SK-N-SH (cell line): ENCODE data around the gene PHC2. TPM values are rescaled to one million over a fixed set of nuclear protein-coding genes. Genes with fewer than 3 reads are reported as not detected.
A peak's percentile ranks its signal among the peaks of the same experiment; 100 is the strongest.

Source experiments
- CTCF ChIA-PET: fragments of 300-600, 350-600 bp; formaldehyde crosslinking; extraction: SDS; loops from one replicate; lab custom pipeline; 2021; lab: Yijun Ruan, JAX
- POLR2A ChIA-PET: fragments of 350-600 bp; sonication (Branson Sonifier 250); formaldehyde crosslinking; extraction: SDS; loops from one replicate; lab custom pipeline; 2020; ENCODE audit warnings: antibody characterized with exemption, inconsistent platforms; lab: Yijun Ruan, JAX
- DNase-seq: peaks from one replicate; pipeline ENCODE4 v3.0.0; 2012
- H2AFZ ChIP-seq: fragments of 200-600 bp; sonication (generic); 2 replicates; pipeline ENCODE4 v1.8.1; 2016; ENCODE audit warnings: antibody characterized with exemption, mild to moderate bottlenecking, low read depth
- H3F3A ChIP-seq: fragments of 200-600 bp; sonication (generic); replicated peaks from 2 replicates; pipeline ENCODE3; 2016; ENCODE audit warnings: antibody characterized with exemption, mild to moderate bottlenecking; ENCODE audit not compliant: insufficient read depth
- H3K27ac ChIP-seq, 2 experiments: fragments of 200-500 bp in 1 of 2; fragments of 200-600 bp in 1 of 2; sonication (Bioruptor generic) in 1 of 2; sonication (generic), shearing (Covaris generic) in 1 of 2; 2 replicates each; pipeline versions ENCODE4 v1.5.1 to v1.6.1; 2014 to 2016; ENCODE audit warnings: low read depth in 2 of 2, inconsistent platforms in 1 of 2, low read length in 1 of 2, mild to moderate bottlenecking in 1 of 2, mixed read lengths in 1 of 2
- H3K27me3 ChIP-seq: fragments of 200-600 bp; sonication (generic), shearing (Covaris generic); 2 replicates; pipeline ENCODE4 v1.6.1; 2016; ENCODE audit warnings: mixed run types; ENCODE audit not compliant: insufficient read depth
- H3K36me3 ChIP-seq, 2 experiments: fragments of 200-500 bp in 1 of 2; fragments of 200-600 bp in 1 of 2; sonication (Bioruptor generic) in 1 of 2; sonication (generic) in 1 of 2; replicated peaks in 1 of 2; 2 replicates each; pipeline versions ENCODE3 to v1.5.1; 2014 to 2016; ENCODE audit warnings: low read length in 1 of 2, mild to moderate bottlenecking in 1 of 2; ENCODE audit not compliant: insufficient read depth in 2 of 2, control insufficient read depth in 1 of 2
- H3K4me1 ChIP-seq, 2 experiments: fragments of 200-500 bp in 1 of 2; fragments of 200-600 bp in 1 of 2; sonication (Bioruptor generic) in 1 of 2; sonication (generic), shearing (Covaris generic) in 1 of 2; 2 replicates each; pipeline versions ENCODE4 v1.5.1 to v1.6.1; 2014 to 2016; ENCODE audit warnings: low read depth in 1 of 2, low read length in 1 of 2, mixed run types in 1 of 2; ENCODE audit not compliant: insufficient read depth in 2 of 2, control insufficient read depth in 1 of 2
- H3K4me2 ChIP-seq: fragments of 200-600 bp; sonication (generic), shearing (Covaris generic); 2 replicates; pipeline ENCODE4 v1.6.1; 2017; ENCODE audit warnings: mixed run types
- H3K4me3 ChIP-seq, 2 experiments: fragments of 200-500 bp in 1 of 2; fragments of 200-600 bp in 1 of 2; sonication (Bioruptor generic) in 1 of 2; sonication (generic), shearing (Covaris generic) in 1 of 2; 2 replicates each; pipeline versions ENCODE4 v1.5.1 to v1.8.1; 2014 to 2016; ENCODE audit warnings: low read depth in 2 of 2, inconsistent platforms in 1 of 2, low read length in 1 of 2, mild to moderate bottlenecking in 1 of 2, mixed read lengths in 1 of 2, moderate library complexity in 1 of 2
- H3K79me2 ChIP-seq: fragments of 200-600 bp; sonication (generic); 2 replicates; pipeline ENCODE4 v1.8.1; 2017; ENCODE audit warnings: mild to moderate bottlenecking; ENCODE audit not compliant: insufficient read depth
- H3K9ac ChIP-seq: fragments of 200-600 bp; sonication (generic); 2 replicates; pipeline ENCODE4 v1.6.1; 2017; ENCODE audit warnings: mixed run types
- H3K9me2 ChIP-seq: fragments of 200-600 bp; sonication (generic); 2 replicates; pipeline ENCODE4 v1.6.1; 2017; ENCODE audit warnings: mixed run types
- H3K9me3 ChIP-seq: fragments of 200-600 bp; sonication (generic); 2 replicates; pipeline ENCODE4 v1.6.1; 2017; ENCODE audit warnings: mixed run types, mild to moderate bottlenecking, moderate library complexity
- H4K20me1 ChIP-seq: fragments of 200-600 bp; sonication (generic); 2 replicates; pipeline ENCODE4 v1.6.1; 2017; ENCODE audit warnings: mild to moderate bottlenecking, mixed run types; ENCODE audit not compliant: insufficient read depth
- CHD2 ChIP-seq: fragments of 150-350 bp; IDR thresholded peaks from 2 replicates; pipeline ENCODE4 v1.6.1; 2018; ENCODE audit warnings: low read length; ENCODE audit not compliant: partially characterized antibody
- GATA2 ChIP-seq: sonication (generic); formaldehyde crosslinking; IDR thresholded peaks from 2 replicates; pipeline ENCODE4 v1.5.0; 2020; ENCODE audit warnings: mild to moderate bottlenecking, missing genetic modification reagents
- JUND ChIP-seq: IDR thresholded peaks from 2 replicates; pipeline ENCODE4 v1.4.0; 2012
- MEF2A ChIP-seq: IDR thresholded peaks from 2 replicates; pipeline ENCODE4 v1.4.0; 2012; ENCODE audit warnings: low read depth, borderline replicate concordance
- SMC3 ChIP-seq: IDR thresholded peaks from 2 replicates; pipeline ENCODE4 v1.6.1; 2012; ENCODE audit warnings: low read depth, low read length, improper control_type of control experiment
- TAF1 ChIP-seq: IDR thresholded peaks from 2 replicates; pipeline ENCODE4 v1.6.1; 2012; ENCODE audit warnings: low read depth, mild to moderate bottlenecking, low read length, moderate library complexity, borderline replicate concordance
- TCF12 ChIP-seq: IDR thresholded peaks from 2 replicates; pipeline ENCODE4 v1.4.0; 2012
- WGBS: methylation state at CpG from one replicate; pipeline ENCODE4 v1.1.6; 2017; ENCODE audit warnings: low lambda C conversion rate; 5-methylcytosine and 5-hydroxymethylcytosine counted together
- polyA plus RNA-seq, 3 experiments: library from polyadenylated mRNA; depleted of rRNA; stranded (reverse); fragments of >200 nt; gene quantifications; 2 replicates each; pipeline ENCODE4 v1.2.3, GENCODE V29; 2012
- TF ChIP-seq, protein P1 (sequence below): IDR thresholded peaks from 2 replicates; pipeline ENCODE4 v1.4.0; 2012; ENCODE audit warnings: low read depth, borderline replicate concordance
- TF ChIP-seq, protein P2 (sequence below): IDR thresholded peaks from 2 replicates; pipeline ENCODE4 v1.6.1; 2012; ENCODE audit warnings: mild to moderate bottlenecking, low read depth, low read length, moderate library complexity

The PHC2 gene
- polyA plus RNA-seq, 1 of the 3 experiments (the other 2 are of a cell fraction) = 98.7 TPM

DNA sequence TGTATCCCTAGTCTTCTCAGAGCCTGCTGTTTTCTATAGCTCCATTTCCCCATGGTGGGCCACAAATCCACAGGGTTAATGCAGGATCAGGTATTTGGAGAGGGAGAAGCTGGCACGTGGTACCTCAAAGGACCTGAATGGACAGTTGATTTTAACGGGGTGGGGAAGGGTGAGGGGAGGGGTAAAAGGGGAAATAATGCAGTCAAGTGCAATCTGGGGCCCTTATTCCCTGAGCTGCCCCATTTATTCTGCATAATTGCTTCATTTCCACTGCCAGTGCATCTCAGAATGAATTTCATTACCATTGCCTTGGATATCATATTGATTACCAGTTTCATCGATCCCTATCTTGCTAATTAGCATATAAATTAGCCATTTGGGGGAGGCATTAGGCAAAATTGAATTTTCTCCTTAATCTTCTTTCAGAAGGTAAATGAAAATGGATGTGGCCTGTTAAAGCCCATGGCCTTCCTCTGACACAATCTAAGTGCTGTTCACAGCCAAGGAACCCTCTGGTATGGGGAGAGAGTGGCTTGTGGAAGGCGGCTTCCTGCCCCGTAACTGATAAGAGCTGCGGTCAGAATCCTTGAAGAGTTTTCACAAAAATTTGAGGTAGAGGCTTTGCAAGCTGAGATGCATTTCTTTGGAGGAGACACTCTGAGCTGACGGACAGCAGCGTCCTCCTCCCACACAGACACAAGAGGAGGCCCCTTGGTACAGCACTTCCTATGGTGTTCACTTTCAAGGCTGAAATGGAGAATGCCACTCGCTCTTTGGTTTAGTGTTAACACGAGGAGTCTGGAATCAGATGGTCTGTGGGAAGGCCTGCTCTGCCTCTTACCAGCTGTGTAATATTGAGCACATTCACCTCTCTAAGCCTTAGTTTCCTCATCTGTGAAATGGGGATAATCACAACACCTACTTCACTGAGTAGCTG lies 34.4 kb downstream of the PHC2 start:
- DNase-seq = no peak
- Histone ChIP-seq H3K9me2 (no peaks in the 10 kb centered on the region), H3K9ac (no peak overlapping the region), H3K27ac (no peak overlapping the region)
- 72% methylated on average over 10 of the region's 10 CpGs for WGBS
- CTCF ChIA-PET = interaction anchor here (1.3 kb wide), 2 partner anchors 28 to 102 kb away, joined by 3 to 4 read pairs; no protein-coding TSS in a partner anchor
- TF ChIP-seq, protein P1, sequence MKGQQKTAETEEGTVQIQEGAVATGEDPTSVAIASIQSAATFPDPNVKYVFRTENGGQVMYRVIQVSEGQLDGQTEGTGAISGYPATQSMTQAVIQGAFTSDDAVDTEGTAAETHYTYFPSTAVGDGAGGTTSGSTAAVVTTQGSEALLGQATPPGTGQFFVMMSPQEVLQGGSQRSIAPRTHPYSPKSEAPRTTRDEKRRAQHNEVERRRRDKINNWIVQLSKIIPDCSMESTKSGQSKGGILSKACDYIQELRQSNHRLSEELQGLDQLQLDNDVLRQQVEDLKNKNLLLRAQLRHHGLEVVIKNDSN = no peak
- no peak for TF ChIP-seq MEF2A
- no peak for TF ChIP-seq TAF1
- TF ChIP-seq CHD2 = no peak
- TF ChIP-seq, protein P2, sequence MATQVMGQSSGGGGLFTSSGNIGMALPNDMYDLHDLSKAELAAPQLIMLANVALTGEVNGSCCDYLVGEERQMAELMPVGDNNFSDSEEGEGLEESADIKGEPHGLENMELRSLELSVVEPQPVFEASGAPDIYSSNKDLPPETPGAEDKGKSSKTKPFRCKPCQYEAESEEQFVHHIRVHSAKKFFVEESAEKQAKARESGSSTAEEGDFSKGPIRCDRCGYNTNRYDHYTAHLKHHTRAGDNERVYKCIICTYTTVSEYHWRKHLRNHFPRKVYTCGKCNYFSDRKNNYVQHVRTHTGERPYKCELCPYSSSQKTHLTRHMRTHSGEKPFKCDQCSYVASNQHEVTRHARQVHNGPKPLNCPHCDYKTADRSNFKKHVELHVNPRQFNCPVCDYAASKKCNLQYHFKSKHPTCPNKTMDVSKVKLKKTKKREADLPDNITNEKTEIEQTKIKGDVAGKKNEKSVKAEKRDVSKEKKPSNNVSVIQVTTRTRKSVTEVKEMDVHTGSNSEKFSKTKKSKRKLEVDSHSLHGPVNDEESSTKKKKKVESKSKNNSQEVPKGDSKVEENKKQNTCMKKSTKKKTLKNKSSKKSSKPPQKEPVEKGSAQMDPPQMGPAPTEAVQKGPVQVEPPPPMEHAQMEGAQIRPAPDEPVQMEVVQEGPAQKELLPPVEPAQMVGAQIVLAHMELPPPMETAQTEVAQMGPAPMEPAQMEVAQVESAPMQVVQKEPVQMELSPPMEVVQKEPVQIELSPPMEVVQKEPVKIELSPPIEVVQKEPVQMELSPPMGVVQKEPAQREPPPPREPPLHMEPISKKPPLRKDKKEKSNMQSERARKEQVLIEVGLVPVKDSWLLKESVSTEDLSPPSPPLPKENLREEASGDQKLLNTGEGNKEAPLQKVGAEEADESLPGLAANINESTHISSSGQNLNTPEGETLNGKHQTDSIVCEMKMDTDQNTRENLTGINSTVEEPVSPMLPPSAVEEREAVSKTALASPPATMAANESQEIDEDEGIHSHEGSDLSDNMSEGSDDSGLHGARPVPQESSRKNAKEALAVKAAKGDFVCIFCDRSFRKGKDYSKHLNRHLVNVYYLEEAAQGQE = no peak
- TF ChIP-seq GATA2 = peak; percentile 20; the same call in 1 of the 2 replicates
- TF ChIP-seq, all 33 proteins: peak for 1
- H3K4me3 ChIP-seq = no peak overlapping the region
- H3K4me1 ChIP-seq = peaks cover 0 to 18% of the 10 kb centered on the region in 2 experiments; a peak in 2 of 4 replicates
- H3F3A ChIP-seq = peaks cover 4% of the 10 kb centered on the region
- H3K36me3 ChIP-seq = no peaks in the 10 kb centered on the region
- POLR2A ChIA-PET = no interaction called here
- no peak overlapping the region for H2AFZ ChIP-seq
- H3K79me2 ChIP-seq = no peaks in the 10 kb centered on the region
- no peak overlapping the region for H3K4me2 ChIP-seq
- no peaks in the 10 kb centered on the region for H4K20me1 ChIP-seq
- H3K9me3 ChIP-seq = no peaks in the 10 kb centered on the region
- H3K27me3 ChIP-seq = no peaks in the 10 kb centered on the region

DNA sequence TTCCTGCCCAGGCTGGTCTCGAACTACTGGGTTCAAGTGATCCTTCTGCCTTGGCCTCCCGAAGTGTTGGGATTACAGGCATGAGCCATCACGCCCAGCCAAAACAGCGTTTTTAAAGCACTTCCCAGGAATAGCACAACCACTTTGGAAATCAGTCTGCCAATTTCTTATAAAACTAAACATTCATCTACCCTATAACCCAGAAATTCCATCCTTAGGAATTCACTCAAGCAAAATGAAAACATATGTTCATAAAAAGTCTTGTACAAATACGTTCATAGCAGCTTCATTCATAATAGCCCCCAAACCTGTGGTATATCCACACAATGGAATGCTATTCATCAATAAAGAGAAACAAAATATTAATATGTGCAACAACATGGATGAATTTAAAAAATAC lies 36.1 kb downstream of the PHC2 start:
- Histone ChIP-seq H3K27ac (peak overlapping the region in 1 of 2 experiments; percentile 2; a peak in 1 of 4 replicates), H3K36me3 (no peaks in the 10 kb centered on the region), H3K9me2 (no peaks in the 10 kb centered on the region), H3K4me3 (no peak overlapping the region), H3F3A (peaks cover 4% of the 10 kb centered on the region), H3K9ac (no peak overlapping the region), H2AFZ (no peak overlapping the region), H4K20me1 (no peaks in the 10 kb centered on the region), H3K79me2 (no peaks in the 10 kb centered on the region), H3K27me3 (no peaks in the 10 kb centered on the region), H3K9me3 (no peaks in the 10 kb centered on the region), H3K4me2 (no peak overlapping the region), H3K4me1 (peaks cover 0 to 20% of the 10 kb centered on the region in 2 experiments; a peak in 2 of 4 replicates)
- WGBS = 59% methylated on average over 5 of the region's 5 CpGs
- DNase-seq = no peak
- POLR2A ChIA-PET = interaction anchor here (0.7 kb wide), 1 partner anchor 95 kb away, joined by 4 read pairs; no protein-coding TSS in a partner anchor
- CTCF ChIA-PET = no interaction called here
- TF ChIP-seq JUND = no peak
- TF ChIP-seq TCF12 = peak; percentile 39
- TF ChIP-seq SMC3 = no peak
- no peak for TF ChIP-seq TAF1
